Mammary epithelial cell (primary cell): ENCODE results near the gene DTYMK.

Source experiments
- CTCF ChIP-seq, 2 donors: IDR thresholded peaks in 1 of 2; conservative IDR thresholded peaks in 1 of 2; 2 replicates each; pipeline ENCODE4 v1.5.1; 2011 to 2012; ENCODE audit warnings: inconsistent platforms in 2 of 2, low read length in 2 of 2, mild to moderate bottlenecking in 2 of 2, control low read depth in 1 of 2, low read depth in 1 of 2; ENCODE audit not compliant: insufficient read depth in 1 of 2; ENCODE audit errors: extremely low read depth in 1 of 2
- EZH2 ChIP-seq: IDR thresholded peaks from 2 replicates; pipeline ENCODE4 v1.6.1; 2012; ENCODE audit warnings: low read length, inconsistent platforms, borderline replicate concordance

GRCh38 chr2:241668839-241669238 is 17.8 kb downstream of the DTYMK start:
- TF ChIP-seq CTCF (conservative IDR thresholded peaks at IDR 0.05 in 1 of 2, IDR thresholded peaks at IDR 0.05 in 1 of 2; ENCODE audit: extremely low read depth in 1 of 2, insufficient read depth in 1 of 2, low read depth in 1 of 2, low read length in 2 of 2) (no peak), EZH2 (no peak)
